Neural progenitor cell (in vitro differentiated cells): ENCODE results near the gene GJB3.

Experiments used
- EZH2 ChIP-seq: fragments of 200-600 bp; sonication (generic); IDR thresholded peaks from 2 replicates; pipeline ENCODE4 v1.6.1; 2017; ENCODE audit warnings: antibody characterized with exemption, mild to moderate bottlenecking, moderate library complexity
- TF ChIP-seq, protein P1 (sequence below): fragments of 200-600 bp; sonication (generic); IDR thresholded peaks from 2 replicates; pipeline ENCODE4 v1.5.1; 2017; ENCODE audit warnings: antibody characterized with exemption, mild to moderate bottlenecking

DNA sequence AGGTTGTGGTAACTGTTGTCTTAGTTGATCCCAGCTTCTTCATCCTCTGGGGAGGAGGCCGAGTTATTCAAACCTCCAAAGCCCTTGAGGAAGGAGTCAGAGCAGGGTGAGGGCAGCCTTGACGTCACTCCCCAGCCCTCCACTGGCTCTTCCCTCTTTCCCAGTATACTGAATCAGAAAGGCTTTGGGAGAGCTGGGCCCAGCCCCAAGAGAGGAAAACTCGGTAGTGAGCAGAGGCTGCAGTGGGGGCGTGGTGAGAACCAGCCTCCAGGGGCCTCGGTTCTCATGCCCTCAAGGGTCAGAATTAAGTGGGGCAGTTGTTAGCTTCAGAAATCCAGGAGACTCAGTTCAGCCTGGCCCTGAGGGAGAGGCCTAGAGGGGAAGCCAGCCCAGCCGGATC is 10.0 kb downstream of the GJB3 start:
- TF ChIP-seq, protein P1, sequence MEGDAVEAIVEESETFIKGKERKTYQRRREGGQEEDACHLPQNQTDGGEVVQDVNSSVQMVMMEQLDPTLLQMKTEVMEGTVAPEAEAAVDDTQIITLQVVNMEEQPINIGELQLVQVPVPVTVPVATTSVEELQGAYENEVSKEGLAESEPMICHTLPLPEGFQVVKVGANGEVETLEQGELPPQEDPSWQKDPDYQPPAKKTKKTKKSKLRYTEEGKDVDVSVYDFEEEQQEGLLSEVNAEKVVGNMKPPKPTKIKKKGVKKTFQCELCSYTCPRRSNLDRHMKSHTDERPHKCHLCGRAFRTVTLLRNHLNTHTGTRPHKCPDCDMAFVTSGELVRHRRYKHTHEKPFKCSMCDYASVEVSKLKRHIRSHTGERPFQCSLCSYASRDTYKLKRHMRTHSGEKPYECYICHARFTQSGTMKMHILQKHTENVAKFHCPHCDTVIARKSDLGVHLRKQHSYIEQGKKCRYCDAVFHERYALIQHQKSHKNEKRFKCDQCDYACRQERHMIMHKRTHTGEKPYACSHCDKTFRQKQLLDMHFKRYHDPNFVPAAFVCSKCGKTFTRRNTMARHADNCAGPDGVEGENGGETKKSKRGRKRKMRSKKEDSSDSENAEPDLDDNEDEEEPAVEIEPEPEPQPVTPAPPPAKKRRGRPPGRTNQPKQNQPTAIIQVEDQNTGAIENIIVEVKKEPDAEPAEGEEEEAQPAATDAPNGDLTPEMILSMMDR = no peak
- TF ChIP-seq EZH2 = no peak
